GM12892 (cell line): Measurements from ENCODE around the gene RPP25.
A peak's percentile ranks its signal among the peaks of the same experiment; 100 is the strongest.
"Not testable (repeated sequence)": the region's sequence is repeated elsewhere in the genome, so short reads cannot be mapped to it uniquely, and the experiment has no call there.

Experiments used
- DNase-seq: peaks from one replicate; pipeline ENCODE4 v3.0.0; 2011; ENCODE audit not compliant: insufficient read length
- FAIRE-seq: peaks from 2 replicates; lab custom pipeline; 2011; peaks lifted over from hg19 to GRCh38; lab: Jason Lieb, UNC
- POLR2A ChIP-seq: IDR thresholded peaks from 2 replicates; pipeline ENCODE4 v1.6.1; 2011; ENCODE audit warnings: low read depth, low read length, control low read depth
- POLR2AphosphoS5 ChIP-seq: IDR thresholded peaks from 2 replicates; pipeline ENCODE4 v1.6.1; 2011; ENCODE audit warnings: low read depth, low read length, control low read depth
- TAF1 ChIP-seq: IDR thresholded peaks from 2 replicates; pipeline ENCODE4 v1.6.1; 2011; ENCODE audit warnings: low read depth, mild to moderate bottlenecking, control low read depth, low read length, borderline replicate concordance

RPP25 gene

GRCh38 chr15:74950078-74950908, 6.3 kb downstream of the RPP25 start:
- FAIRE-seq (peak; percentile 77), DNase-seq (no peak)
- TF ChIP-seq POLR2AphosphoS5 (no peak), POLR2A (no peak), TAF1 (no peak)

DNA sequence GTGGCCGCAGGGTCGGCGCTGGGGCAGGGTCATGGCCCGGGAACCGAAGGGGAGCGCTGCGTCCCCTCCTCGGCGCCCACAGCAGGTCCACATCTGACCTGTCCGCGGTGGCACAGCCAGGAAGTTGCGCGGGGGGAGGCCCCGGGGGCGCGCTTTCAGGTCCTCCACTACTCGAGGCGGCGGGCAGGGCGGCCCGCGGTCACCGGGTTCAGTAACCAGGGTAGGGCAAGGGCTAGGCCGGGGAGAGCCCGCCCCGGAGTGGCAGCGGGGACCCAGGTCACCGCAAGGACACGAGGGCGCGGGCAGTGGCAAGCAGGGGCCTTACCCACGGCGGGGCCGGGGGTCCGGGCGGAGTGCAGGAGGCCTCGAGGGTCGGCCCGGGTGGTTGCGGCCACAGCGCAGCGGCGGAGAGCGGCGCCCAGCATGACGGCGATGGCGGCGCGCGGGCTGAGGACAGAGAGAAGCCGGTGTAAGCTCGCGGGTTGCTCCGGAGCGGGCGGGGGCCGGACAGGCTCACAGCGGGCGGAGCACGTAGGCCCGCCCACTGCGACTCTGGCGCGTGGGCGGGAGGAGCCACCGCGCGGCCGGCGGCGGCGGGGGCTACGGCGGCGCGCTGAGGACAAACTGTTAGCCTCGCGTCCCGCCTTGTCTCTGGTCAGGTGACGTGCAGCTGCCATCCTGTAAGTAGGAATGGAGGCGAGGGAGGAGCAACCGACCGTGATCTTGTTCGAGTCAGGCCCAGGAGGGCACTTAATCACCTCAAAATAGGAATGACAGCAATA, 18.8 kb downstream of the RPP25 start, which contains the start of gene COX5A:
TSS of gene COX5A (minus strand) at position 484 of the 782 bp plus-strand sequence. CDS start at position 425, 59 bp downstream.
- DNase-seq (peak; percentile 76), FAIRE-seq (peak; percentile 97)
- peak; percentile 65; the same call in 1 of the 2 replicates for TF ChIP-seq TAF1
- peak; percentile 90 for TF ChIP-seq POLR2A
- TF ChIP-seq POLR2AphosphoS5: peak; percentile 79

GRCh38 chr15:74937272-74937589, 19.3 kb downstream of the RPP25 start:
- DNase-seq (no peak), FAIRE-seq (no peak)
- no peak for TF ChIP-seq POLR2A
- TF ChIP-seq POLR2AphosphoS5: no peak
- TF ChIP-seq TAF1: no peak

DNA sequence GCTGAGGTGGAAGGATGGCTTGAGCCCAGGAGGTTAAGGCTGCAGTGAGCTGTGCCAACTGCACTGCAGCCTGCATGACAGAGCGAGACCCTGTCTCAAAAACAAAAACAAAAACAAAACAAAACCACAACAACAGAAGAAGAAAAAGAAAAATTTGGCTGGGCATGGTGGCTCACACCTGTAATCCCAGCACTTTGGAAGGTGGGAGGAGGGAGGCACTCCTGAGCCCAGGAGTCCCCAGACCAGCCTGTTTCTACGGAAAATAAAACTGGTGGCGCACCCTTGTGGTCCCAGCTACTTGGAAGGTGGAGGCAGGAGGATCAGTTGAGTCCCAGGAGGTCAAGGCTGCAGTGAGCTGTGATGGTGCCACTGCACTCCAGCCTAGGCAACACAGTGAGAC, 21.4 kb downstream of the RPP25 start:
- not testable (repeated sequence) for DNase-seq, FAIRE-seq

GRCh38 chr15:74933573-74933972, 23.0 kb downstream of the RPP25 start:
- TF ChIP-seq TAF1: no peak
- FAIRE-seq (no peak), DNase-seq (no peak)

GRCh38 chr15:74928771-74929198, 27.8 kb downstream of the RPP25 start:
- TF ChIP-seq TAF1 (no peak), POLR2AphosphoS5 (no peak), POLR2A (no peak)

GRCh38 chr15:74924525-74924924, 32.0 kb downstream of the RPP25 start:
- no peak for DNase-seq
- FAIRE-seq: no peak
- no peak for TF ChIP-seq POLR2A
- no peak for TF ChIP-seq TAF1
- TF ChIP-seq POLR2AphosphoS5: no peak

More at GRCh38 chr15:74928771-74929198, 27.8 kb downstream of the RPP25 start:
- DNase-seq (no peak), FAIRE-seq (peak; percentile 9)

DNA sequence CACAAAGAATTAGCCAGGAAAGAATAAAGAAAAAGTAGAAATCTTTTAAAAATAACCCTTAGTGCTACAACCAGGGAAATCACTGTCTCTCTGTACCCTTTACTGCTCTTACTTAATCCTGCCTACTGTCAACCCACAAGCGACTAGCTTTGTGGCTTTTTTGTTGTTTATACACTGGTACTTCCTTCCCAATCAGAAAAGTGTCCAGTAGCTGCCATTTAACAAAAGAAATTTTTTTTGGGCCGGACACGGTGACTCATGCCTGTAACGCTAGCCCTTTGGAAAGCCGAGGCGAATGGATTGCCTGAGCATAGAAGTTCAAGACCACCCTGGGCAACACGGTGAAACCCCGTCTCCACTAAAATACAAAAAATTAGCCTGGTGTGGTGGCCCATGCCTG, 36.1 kb downstream of the RPP25 start:
- TF ChIP-seq POLR2AphosphoS5 (no peak), TAF1 (no peak), POLR2A (no peak)
- DNase-seq (no peak), FAIRE-seq (no peak)

- no peak for FAIRE-seq
- no peak for DNase-seq
- TF ChIP-seq TAF1: no peak
- TF ChIP-seq POLR2AphosphoS5: no peak
- no peak for TF ChIP-seq POLR2A
Observed at GRCh38 chr15:74917676-74918075, 38.9 kb downstream of the RPP25 start.

DNA sequence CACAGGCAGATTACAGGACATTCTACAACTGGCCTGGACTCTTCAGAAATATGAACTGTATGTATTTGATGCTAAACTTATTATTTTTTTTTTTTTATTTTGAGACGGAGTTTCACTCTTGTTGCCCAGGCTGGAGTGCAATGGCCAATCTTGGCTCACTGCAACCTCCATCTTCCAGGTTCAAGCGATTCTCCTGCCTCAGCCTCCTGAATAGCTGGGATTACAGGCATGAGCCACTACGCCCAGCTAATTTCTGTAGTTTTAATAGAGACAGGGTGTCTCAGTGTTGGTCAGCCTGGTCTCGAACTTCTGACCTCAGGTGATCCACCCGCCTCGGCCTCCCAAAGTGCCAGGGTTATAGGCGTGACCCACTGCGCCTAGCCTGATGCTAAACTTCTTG, 42.8 kb downstream of the RPP25 start:
- TF ChIP-seq POLR2AphosphoS5: peak; percentile 14; the same call in 1 of the 2 replicates
- FAIRE-seq, DNase-seq: not testable (repeated sequence)

GRCh38 chr15:74913041-74913440, 43.5 kb downstream of the RPP25 start:
- peak; percentile 5; the same call in 1 of the 2 replicates for TF ChIP-seq POLR2AphosphoS5
- TF ChIP-seq TAF1: no peak
- no peak for TF ChIP-seq POLR2A
- no peak for FAIRE-seq
- no peak for DNase-seq

- no peak for FAIRE-seq
- no peak for TF ChIP-seq TAF1
- TF ChIP-seq POLR2A: no peak
- TF ChIP-seq POLR2AphosphoS5: no peak
- no peak for DNase-seq
Observed at GRCh38 chr15:74908635-74909034, 47.9 kb downstream of the RPP25 start.

DNA sequence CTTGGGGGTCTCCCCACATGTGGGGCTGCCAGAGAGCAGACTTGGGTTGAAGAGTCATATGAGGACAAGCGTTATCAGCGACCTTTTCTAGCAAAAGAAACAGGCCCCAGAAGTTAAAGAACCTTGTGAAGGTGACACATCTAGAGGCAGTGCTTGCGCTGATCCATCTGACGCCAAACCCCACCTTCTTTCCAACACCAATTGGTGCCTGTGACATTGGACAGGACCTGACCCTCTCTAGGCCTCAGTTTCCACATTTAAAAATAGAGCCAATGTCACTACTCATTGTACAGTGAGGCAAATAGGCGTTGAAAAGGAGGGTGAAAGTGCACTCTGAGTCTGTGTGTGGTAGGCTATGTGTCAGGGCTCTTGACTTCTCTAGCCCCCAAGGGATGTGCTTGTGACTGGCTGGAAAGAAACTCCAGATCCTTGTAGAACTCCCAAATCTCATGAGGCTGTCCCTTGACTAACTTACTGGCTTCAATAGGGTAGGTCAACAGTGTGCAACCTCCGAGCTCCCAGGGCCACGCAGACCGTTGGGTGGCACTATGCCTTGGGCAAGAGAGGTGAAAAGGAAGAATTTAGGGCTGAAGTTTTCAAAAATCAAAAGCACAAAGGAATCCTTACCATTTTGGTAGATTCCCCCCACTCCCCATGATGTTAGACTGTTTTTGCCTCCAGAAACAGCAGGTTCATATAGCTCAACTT, 49.3 kb downstream of the RPP25 start:
- FAIRE-seq: no peak
- TF ChIP-seq POLR2AphosphoS5 (no peak), POLR2A (no peak)
- no peak for DNase-seq
